GM21825 (cell line): Measurements from ENCODE around the gene GPER1.

Source experiments
- ATAC-seq: cut with Tn5 transposase; IDR thresholded peaks from one replicate; pipeline ENCODE4 v1.9.1; 2021; ENCODE audit warnings: mild to moderate bottlenecking, moderate library complexity; ENCODE audit not compliant: unreplicated experiment

The GPER1 gene

GRCh38 chr7:1086588-1087464 lies 1.1 kb upstream of the GPER1 start:
- ATAC-seq, result peak; percentile 64

GRCh38 chr7:1087465-1087814 lies 473 bp upstream of the GPER1 start:
- ATAC-seq, result no peak

- no peak for ATAC-seq
These were observed 2.3 kb downstream of the GPER1 start for GRCh38 chr7:1090236-1090635.

- ATAC-seq, result no peak
These were observed 3.1 kb downstream of the GPER1 start for GRCh38 chr7:1090686-1091643.

GRCh38 chr7:1091644-1092027 lies 3.7 kb downstream of the GPER1 start:
- ATAC-seq, result no peak

GRCh38 chr7:1092161-1092632 lies 4.3 kb downstream of the GPER1 start:
- no peak for ATAC-seq

- no peak for ATAC-seq
These were observed 5.0 kb downstream of the GPER1 start for GRCh38 chr7:1092806-1093501.

- no peak for ATAC-seq
These were observed 5.6 kb downstream of the GPER1 start for GRCh38 chr7:1093502-1093843.

- no peak for ATAC-seq
These were observed 6.1 kb downstream of the GPER1 start for GRCh38 chr7:1093916-1094508.

- ATAC-seq, result no peak
These were observed 7.0 kb downstream of the GPER1 start for GRCh38 chr7:1094870-1095269.

- no peak for ATAC-seq
These were observed 7.8 kb downstream of the GPER1 start for GRCh38 chr7:1095621-1096155.

GRCh38 chr7:1096156-1097119 lies 8.5 kb downstream of the GPER1 start:
- ATAC-seq, result no peak

- ATAC-seq, result no peak
These were observed 9.2 kb downstream of the GPER1 start for GRCh38 chr7:1097120-1097504.

- ATAC-seq, result no peak
These were observed 10.6 kb downstream of the GPER1 start for GRCh38 chr7:1098243-1099153.

- no peak for ATAC-seq
These were observed 11.2 kb downstream of the GPER1 start for GRCh38 chr7:1099154-1099542.

GRCh38 chr7:1099637-1100036 lies 11.7 kb downstream of the GPER1 start:
- no peak for ATAC-seq

GRCh38 chr7:1100386-1100785 lies 12.5 kb downstream of the GPER1 start:
- no peak for ATAC-seq

- ATAC-seq, result no peak
These were observed 13.1 kb downstream of the GPER1 start for GRCh38 chr7:1100834-1101562.
